ENCODE data around the gene CCDC106.

GRCh38 chr19:55647732-55648584 lies at the start of gene CCDC106:
- no peak for TF ChIP-seq CTCF (IDR thresholded peaks at IDR 0.05; ENCODE audit: insufficient read depth, low read depth, low read length)
- no peak for TF ChIP-seq EZH2 (IDR thresholded peaks at IDR 0.05; ENCODE audit: insufficient read depth, low read length)
